Embryonic facial prominence (tissue), 1 donor: ENCODE results near the gene PKMYT1.

ENCODE experiments used
- DNase-seq: peaks from one replicate; pipeline ENCODE4 v3.0.0-alpha.2; 2016; ENCODE audit errors: extremely low spot score

PKMYT1 gene

DNA sequence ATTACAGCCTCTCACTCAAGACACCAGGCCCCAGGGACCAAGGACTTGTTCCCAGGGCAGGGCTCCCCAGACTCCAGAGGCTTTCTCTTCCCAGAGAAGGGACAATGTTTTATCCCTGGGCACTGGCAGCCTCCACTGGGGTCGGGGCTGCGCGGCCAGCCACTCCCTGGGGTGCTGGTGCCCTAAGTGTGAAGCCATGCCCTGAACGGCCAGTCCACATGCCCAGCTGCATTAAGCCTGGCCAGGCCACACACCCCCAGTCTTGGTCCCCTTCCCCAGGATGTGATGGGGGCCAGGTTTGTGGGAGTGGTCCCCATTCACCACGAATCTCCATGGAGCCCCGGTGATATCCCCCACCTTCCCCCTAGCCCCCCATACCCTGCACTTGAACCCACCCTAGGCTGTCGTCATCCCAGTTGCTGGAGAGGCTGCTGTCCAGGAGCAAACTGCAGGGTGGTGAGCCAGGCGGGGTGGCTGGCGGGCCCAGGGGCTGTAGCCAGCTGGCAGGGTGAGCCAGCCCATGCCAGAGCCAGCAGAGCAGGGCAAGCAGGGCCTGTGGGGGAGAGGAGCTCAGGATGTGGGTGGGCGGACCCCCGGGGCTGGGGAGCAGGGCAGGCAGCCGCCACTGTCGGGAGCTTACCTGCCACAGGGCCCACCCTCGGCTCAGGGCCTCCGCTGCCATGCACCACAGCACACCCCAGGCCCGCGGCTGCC lies 6.5 kb downstream of the PKMYT1 start:
- no peak for DNase-seq

- no peak for DNase-seq
Measured at GRCh38 chr16:2973093-2973492, 7.2 kb downstream of the PKMYT1 start.

- DNase-seq, result no peak
Measured at GRCh38 chr16:2971985-2972784, 8.1 kb downstream of the PKMYT1 start.

GRCh38 chr16:2971134-2971984 lies 8.9 kb downstream of the PKMYT1 start:
- DNase-seq, result no peak

DNA sequence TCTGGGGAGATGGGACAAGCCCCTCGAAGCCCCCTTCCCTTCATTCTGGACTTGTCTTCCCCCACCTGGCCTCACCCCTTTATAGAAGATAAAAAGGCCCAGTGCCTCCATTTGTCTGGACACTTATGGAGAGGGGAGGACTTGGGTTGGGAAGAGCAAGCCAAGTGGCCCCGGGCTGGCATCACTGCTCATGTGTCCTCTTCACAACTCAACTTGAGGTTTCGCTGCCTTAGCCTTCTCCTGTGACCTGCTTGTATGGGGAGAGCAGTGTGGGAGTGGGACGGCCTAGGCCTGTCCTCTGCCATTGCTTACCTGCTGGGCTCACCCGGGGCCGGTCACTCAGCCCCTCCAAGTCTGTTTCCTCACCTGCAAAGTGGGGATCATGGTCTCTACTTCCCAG lies 9.7 kb downstream of the PKMYT1 start:
- no peak for DNase-seq

DNA sequence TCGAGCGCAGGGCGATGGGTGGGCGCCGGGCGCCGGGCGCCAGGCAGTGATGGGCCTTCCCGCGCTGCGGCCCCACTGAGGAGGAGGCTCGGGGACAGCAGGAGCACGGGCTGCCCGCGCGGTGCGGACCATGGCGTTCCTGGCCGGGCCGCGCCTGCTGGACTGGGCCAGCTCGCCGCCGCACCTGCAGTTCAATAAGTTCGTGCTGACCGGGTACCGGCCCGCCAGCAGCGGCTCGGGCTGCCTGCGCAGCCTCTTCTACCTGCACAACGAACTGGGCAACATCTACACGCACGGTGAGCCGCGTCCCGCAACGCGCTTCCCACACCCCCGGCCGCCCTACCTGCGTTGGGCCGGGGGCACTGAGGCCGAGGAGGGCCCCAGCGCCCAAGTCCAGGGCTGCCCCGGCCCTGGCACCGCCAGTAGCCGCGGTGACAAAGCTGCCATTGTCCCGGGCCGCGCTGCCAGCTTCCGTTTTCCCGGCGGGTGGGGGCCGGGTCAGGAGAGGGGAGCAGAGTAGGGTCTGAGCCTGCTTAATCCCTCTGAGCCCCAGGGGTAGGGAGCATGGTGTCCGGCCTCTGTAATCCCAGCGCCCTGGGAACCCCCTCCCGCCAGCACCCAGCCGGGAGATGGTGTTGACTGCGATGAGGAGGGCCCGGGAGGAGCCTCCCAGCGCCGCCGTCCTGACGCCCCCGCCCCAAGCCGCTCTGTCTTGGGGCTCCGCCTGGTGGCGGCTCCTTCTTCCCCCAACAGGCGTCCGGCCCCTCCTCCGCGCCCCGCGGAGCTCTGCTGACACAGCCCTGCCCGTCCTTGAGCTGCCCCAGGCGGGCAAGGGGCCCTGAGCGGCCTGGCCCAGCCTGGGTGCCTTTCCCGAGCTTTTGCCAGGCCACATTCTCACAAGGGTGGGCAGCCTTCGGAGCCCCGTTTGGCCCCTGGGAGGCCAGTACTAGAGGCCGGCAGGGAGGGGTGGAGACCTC lies 10.4 kb downstream of the PKMYT1 start:
- DNase-seq, result no peak

- DNase-seq, result peak; percentile 39
Measured at GRCh38 chr16:2968738-2969544, 11.3 kb downstream of the PKMYT1 start, which contains the start of gene PAQR4. Gene PAQR4 (plus strand): TSS chr16:2969348. CDS start chr16:2969675, 327 bp downstream.

GRCh38 chr16:2968368-2968737 lies 11.9 kb downstream of the PKMYT1 start:
- DNase-seq, result no peak

DNA sequence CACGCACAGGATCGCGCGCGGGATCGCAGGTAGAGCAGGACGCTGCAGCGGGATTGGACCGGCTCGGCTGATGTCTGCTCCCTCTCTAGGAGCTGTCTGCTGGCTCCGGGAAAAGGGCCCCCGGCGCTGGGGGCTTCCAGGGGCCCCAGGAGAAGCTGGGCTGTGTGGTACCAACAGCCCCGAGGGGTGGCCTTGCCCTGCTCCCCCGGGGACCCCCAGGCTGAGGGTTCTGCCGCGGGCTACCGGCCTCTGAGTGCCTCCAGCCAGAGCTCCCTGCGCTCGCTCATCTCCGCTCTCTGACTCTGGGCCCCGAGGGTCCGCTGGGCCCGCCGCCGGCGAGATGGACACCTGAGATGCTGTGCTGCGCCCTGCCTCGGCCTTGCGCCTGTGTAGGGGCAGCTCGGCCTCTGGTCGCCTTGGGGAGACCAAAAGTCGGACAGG lies 12.5 kb downstream of the PKMYT1 start:
- DNase-seq, result no peak

GRCh38 chr16:2967211-2967631 lies 13.0 kb downstream of the PKMYT1 start:
- no peak for DNase-seq

- DNase-seq, result no peak
Measured at GRCh38 chr16:2966808-2967191, 13.4 kb downstream of the PKMYT1 start.

DNA sequence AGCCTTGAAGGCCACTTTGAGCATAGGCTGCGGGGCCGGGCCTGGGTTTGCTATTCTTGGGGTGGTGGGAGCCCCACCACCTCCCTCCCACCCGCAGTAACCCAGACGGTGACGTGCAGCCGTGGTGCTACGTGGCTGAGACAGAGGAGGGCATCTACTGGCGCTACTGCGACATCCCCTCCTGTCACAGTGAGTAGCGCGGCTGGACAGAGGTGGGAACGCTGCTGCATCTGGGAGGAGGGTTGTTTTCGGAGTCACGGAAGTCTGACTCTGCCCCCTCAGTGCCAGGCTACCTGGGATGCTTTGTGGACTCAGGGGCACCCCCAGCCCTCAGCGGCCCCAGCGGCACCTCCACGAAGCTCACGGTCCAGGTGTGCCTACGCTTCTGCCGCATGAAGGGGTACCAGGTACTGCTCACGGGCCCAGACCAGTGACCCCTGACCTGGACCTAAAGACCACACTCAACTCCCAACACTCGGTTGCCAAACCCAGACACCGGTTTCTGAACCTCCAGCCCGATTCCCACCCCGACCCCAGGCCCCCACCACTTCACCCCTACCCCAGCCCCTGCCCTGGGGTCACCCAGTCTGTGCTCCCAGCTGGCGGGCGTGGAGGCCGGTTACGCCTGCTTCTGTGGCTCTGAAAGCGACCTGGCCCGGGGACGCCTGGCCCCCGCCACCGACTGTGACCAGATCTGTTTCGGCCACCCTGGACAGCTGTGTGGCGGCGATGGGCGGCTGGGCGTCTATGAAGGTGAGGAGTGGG lies 14.0 kb downstream of the PKMYT1 start:
- DNase-seq, result no peak

GRCh38 chr16:2964475-2965336 lies 15.5 kb downstream of the PKMYT1 start:
- DNase-seq, result peak; percentile 56

DNA sequence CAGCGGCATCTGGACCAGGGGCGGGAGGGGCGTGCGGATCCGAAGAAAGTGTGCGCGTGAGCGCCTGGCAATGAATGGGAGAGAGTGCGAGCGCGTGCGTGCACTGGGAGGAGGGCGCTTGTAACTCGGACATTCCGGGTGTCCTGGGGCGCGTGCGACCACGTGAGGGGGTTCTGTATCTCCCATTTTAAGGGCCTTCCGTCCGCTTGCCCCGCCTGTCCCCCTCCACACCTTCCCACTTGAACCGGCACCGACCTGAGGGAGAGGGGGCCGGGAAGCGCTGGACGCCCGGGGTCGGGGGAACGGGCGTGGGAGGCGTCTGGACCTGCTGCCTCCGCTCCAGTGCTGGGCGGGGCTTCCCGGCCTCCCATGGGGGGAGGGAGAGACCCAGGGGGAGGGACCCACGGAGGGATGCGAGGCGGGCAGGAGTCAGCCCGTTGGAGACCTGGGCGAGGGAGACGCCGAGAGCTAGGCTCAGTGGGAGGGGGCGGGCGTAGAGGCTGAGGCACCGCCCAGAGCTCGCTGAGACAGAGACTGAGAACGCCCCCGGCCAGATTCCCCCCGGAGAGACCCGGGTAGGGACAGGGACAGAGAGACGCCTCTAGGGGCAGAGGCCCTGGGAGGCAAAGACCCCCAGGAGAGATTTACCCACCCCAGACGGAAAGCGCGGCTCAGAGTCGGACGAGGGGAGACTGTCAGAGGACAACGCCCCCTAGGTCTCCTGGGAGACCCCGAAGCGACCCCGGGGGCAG lies 16.3 kb downstream of the PKMYT1 start, which contains the start of gene KREMEN2:
Gene KREMEN2 (plus strand): TSS at position 553 of the 752 bp plus-strand sequence. CDS start 246 bp downstream, outside the sequence.
- DNase-seq, result no peak

- DNase-seq, result no peak
Measured at GRCh38 chr16:2963074-2963722, 17.0 kb downstream of the PKMYT1 start.

- DNase-seq, result no peak
Measured at GRCh38 chr16:2962334-2963073, 17.7 kb downstream of the PKMYT1 start.
